Thoracic aorta (tissue), 2 donors: ENCODE results near the gene DNAH17. TPM values are rescaled to one million over a fixed set of nuclear protein-coding genes. Genes with fewer than 3 reads are reported as not detected.

Experiments
- ATAC-seq: fragments of 150-250 bp; one replicate; pipeline ENCODE4 v1.8.0; 2017; ENCODE audit warnings: low read depth; ENCODE audit not compliant: insufficient number of reproducible peaks, low FRiP score
- DNase-seq: peaks from one replicate; pipeline ENCODE4 v3.0.0-alpha.2; 2020; ENCODE audit warnings: low spot score
- H3K27ac ChIP-seq, 2 donors: fragments of 200-600 bp; sonication (generic); 1 replicate in 1 of 2; 2 replicates in 1 of 2; pipeline ENCODE4 v1.5.1; 2016; ENCODE audit warnings: mild to moderate bottlenecking in 2 of 2, moderate library complexity in 2 of 2
- H3K27me3 ChIP-seq: fragments of 200-600 bp; sonication (generic); replicated peaks from 2 replicates; pipeline ENCODE4 v1.6.0; 2016; ENCODE audit warnings: mild to moderate bottlenecking; ENCODE audit not compliant: insufficient read depth
- H3K36me3 ChIP-seq: fragments of 200-600 bp; sonication (generic); one replicate; pipeline ENCODE4 v1.5.1; 2016
- H3K4me1 ChIP-seq, 2 donors: fragments of 200-600 bp; sonication (generic); 1 replicate in 1 of 2; 2 replicates in 1 of 2; pipeline versions ENCODE4 v1.5.1 to v1.6.0; 2016; ENCODE audit warnings: low read depth in 2 of 2, mild to moderate bottlenecking in 1 of 2; ENCODE audit not compliant: control insufficient read depth in 1 of 2
- H3K4me3 ChIP-seq: fragments of 200-600 bp; sonication (generic); 2 replicates; pipeline ENCODE4 v1.5.1; 2016; ENCODE audit warnings: mild to moderate bottlenecking
- H3K9me3 ChIP-seq: fragments of 200-600 bp; sonication (generic); 2 replicates; pipeline ENCODE4 v1.5.1; 2016
- CTCF ChIP-seq: fragments of 200-600 bp; sonication (generic); IDR thresholded peaks from one replicate; pipeline ENCODE4 v1.5.1; 2019; ENCODE audit warnings: antibody characterized with exemption
- total RNA-seq, 2 donors: library from RNA; depleted of rRNA; stranded (reverse); fragments of >200 nt; gene quantifications; one replicate each; pipeline versions ENCODE4 v1.1.0 to v1.2.3, GENCODE V29; 2016

Gene DNAH17
- total RNA-seq, 2 donors from 2014 or later = 0.14 TPM

GRCh38 chr17:78544881-78545755 lies 32.1 kb downstream of the DNAH17 start:
- no peak for ATAC-seq
- Histone ChIP-seq H3K4me3 (no peak overlapping the region), H3K4me1 (no peaks in the 10 kb centered on the region), H3K27me3 (no peaks in the 10 kb centered on the region), H3K27ac (no peak overlapping the region), H3K36me3 (no peaks in the 10 kb centered on the region), H3K9me3 (no peaks in the 10 kb centered on the region)
- DNase-seq = no peak
- TF ChIP-seq CTCF = no peak

GRCh38 chr17:78541488-78542206 lies 35.5 kb downstream of the DNAH17 start:
- H3K27me3 ChIP-seq = no peaks in the 10 kb centered on the region
- H3K4me3 ChIP-seq = no peak overlapping the region
- no peaks in the 10 kb centered on the region for H3K36me3 ChIP-seq
- H3K4me1 ChIP-seq = no peaks in the 10 kb centered on the region
- H3K27ac ChIP-seq = no peak overlapping the region
- ATAC-seq = no peak
- TF ChIP-seq CTCF = no peak
- no peak for DNase-seq
- no peaks in the 10 kb centered on the region for H3K9me3 ChIP-seq

- Histone ChIP-seq H3K27ac (no peak overlapping the region), H3K4me1 (peaks cover 0 to 6% of the 10 kb centered on the region in 2 donors), H3K27me3 (no peaks in the 10 kb centered on the region), H3K9me3 (no peaks in the 10 kb centered on the region), H3K36me3 (no peaks in the 10 kb centered on the region), H3K4me3 (no peak overlapping the region)
- DNase-seq = no peak
- TF ChIP-seq CTCF = no peak
- ATAC-seq = no peak
Measured at GRCh38 chr17:78539781-78540180, 37.4 kb downstream of the DNAH17 start.

GRCh38 chr17:78538033-78538776 lies 39.0 kb downstream of the DNAH17 start:
- no peaks in the 10 kb centered on the region for H3K9me3 ChIP-seq
- no peak for DNase-seq
- TF ChIP-seq CTCF = no peak
- no peaks in the 10 kb centered on the region for H3K27me3 ChIP-seq
- no peak for ATAC-seq
- H3K27ac ChIP-seq = no peak overlapping the region
- H3K36me3 ChIP-seq = no peaks in the 10 kb centered on the region
- peaks cover 0 to 9% of the 10 kb centered on the region in 2 donors for H3K4me1 ChIP-seq
- H3K4me3 ChIP-seq = no peak overlapping the region
